HepG2 (cell line): ENCODE data around the gene HOXA5. TPM values are rescaled to one million over a fixed set of nuclear protein-coding genes. Genes with fewer than 3 reads are reported as not detected.

Experiments used
- ATAC-seq: fragments of 200-7000 bp; cut with Tn5 transposase; 3 replicates; pipeline ENCODE4 v1.9.1; 2020; ENCODE audit warnings: mild to moderate bottlenecking, moderate library complexity
- BruUV-seq: library from RNA; stranded (reverse); fragments of 400-500 nt; replicated peaks from 2 replicates; lab custom pipeline; 2021; lab: Mats Ljungman, UMichigan
- CTCF ChIA-PET: fragments of 300-600 bp; formaldehyde crosslinking; extraction: SDS; loops from one replicate; lab custom pipeline; 2021; ENCODE audit warnings: low total read pairs, inconsistent platforms, low intra/inter-chr PET ratio; lab: Yijun Ruan, JAX
- POLR2A ChIA-PET: fragments of 350-600 bp; sonication (Branson Sonifier 250); formaldehyde crosslinking; loops from one replicate; lab custom pipeline; 2020; ENCODE audit warnings: antibody characterized with exemption, inconsistent platforms; lab: Yijun Ruan, JAX
- DNase-seq: peaks from one replicate; pipeline ENCODE4 v3.0.0-alpha.2; 2015; ENCODE audit warnings: low spot score
- FAIRE-seq: peaks from 3 replicates; lab custom pipeline; 2011; peaks lifted over from hg19 to GRCh38; lab: Jason Lieb, UNC
- H2AFZ ChIP-seq: one replicate; pipeline ENCODE4 v1.6.1; 2011; ENCODE audit warnings: low read length, inconsistent platforms
- H3K27ac ChIP-seq: fragments of 300-600 bp; 3 replicates; pipeline ENCODE4 v1.8.0; 2011; ENCODE audit warnings: mixed run types, mild to moderate bottlenecking, mixed read lengths, low read length, inconsistent platforms; ENCODE audit not compliant: insufficient read depth; ENCODE audit errors: extremely low read length
- H3K27me3 ChIP-seq, 2 experiments: fragments of 200-600 bp in 1 of 2; 2 replicates in 1 of 2; 3 replicates in 1 of 2; pipeline versions ENCODE4 v1.6.0 to v1.8.0; 2011; ENCODE audit warnings: low read length in 2 of 2, mild to moderate bottlenecking in 2 of 2, moderate library complexity in 2 of 2, inconsistent platforms in 1 of 2; ENCODE audit not compliant: insufficient read depth in 2 of 2, control insufficient read depth in 1 of 2
- H3K36me3 ChIP-seq, 2 experiments: fragments of 200-600 bp in 1 of 2; replicated peaks in 1 of 2; 2 replicates in 1 of 2; 3 replicates in 1 of 2; pipeline versions ENCODE4 v1.5.1 to v1.8.0; 2011; ENCODE audit warnings: low read length in 2 of 2, inconsistent platforms in 1 of 2; ENCODE audit not compliant: insufficient read depth in 2 of 2, control insufficient read depth in 1 of 2
- H3K4me1 ChIP-seq: 2 replicates; pipeline ENCODE4 v1.5.1; 2012; ENCODE audit warnings: low read length, inconsistent platforms; ENCODE audit not compliant: insufficient read depth
- H3K4me2 ChIP-seq: 2 replicates; pipeline ENCODE4 v1.6.0; 2011; ENCODE audit warnings: low read depth, low read length, inconsistent platforms
- H3K4me3 ChIP-seq, 3 experiments: fragments of 200-600 bp in 1 of 3; sonication (generic), shearing (Covaris generic) in 1 of 3; replicated peaks in 1 of 3; 2 replicates each; pipeline ENCODE4 v1.5.1; 2011 to 2016; ENCODE audit warnings: low read length in 3 of 3, inconsistent platforms in 2 of 3, low read depth in 2 of 3, mild to moderate bottlenecking in 2 of 3, control low read depth in 1 of 3, mixed read lengths in 1 of 3; ENCODE audit not compliant: insufficient read depth in 1 of 3
- H3K79me2 ChIP-seq: one replicate; pipeline ENCODE4 v1.6.1; 2011; ENCODE audit warnings: low read length, inconsistent platforms; ENCODE audit not compliant: insufficient read depth
- H3K9ac ChIP-seq: 2 replicates; pipeline ENCODE4 v1.6.0; 2011; ENCODE audit warnings: mild to moderate bottlenecking, low read depth, low read length, inconsistent platforms; ENCODE audit not compliant: insufficient read depth
- H3K9me3 ChIP-seq: 2 replicates; pipeline ENCODE4 v1.5.1; 2012; ENCODE audit warnings: mild to moderate bottlenecking, low read length
- H4K20me1 ChIP-seq: 2 replicates; pipeline ENCODE4 v1.6.0; 2011; ENCODE audit warnings: inconsistent platforms, mild to moderate bottlenecking, low read length, moderate library complexity; ENCODE audit not compliant: insufficient read depth
- ARNT2 ChIP-seq: sonication (generic); formaldehyde crosslinking; IDR thresholded peaks from 2 replicates; pipeline ENCODE4 v1.8.0; 2022; ENCODE audit warnings: mild to moderate bottlenecking, low read depth, missing genetic modification reagents, moderate library complexity
- DPF2 ChIP-seq: sonication (generic); formaldehyde crosslinking; IDR thresholded peaks from 2 replicates; pipeline ENCODE4 v1.4.0; 2020; ENCODE audit warnings: mild to moderate bottlenecking, low read depth, missing genetic modification reagents, borderline replicate concordance
- MED8 ChIP-seq: sonication (generic); formaldehyde crosslinking; IDR thresholded peaks from 2 replicates; pipeline ENCODE4 v1.8.1; 2023; ENCODE audit warnings: mild to moderate bottlenecking, missing genetic modification reagents; ENCODE audit not compliant: insufficient replicate concordance
- PAXIP1 ChIP-seq: sonication (generic); formaldehyde crosslinking; conservative IDR thresholded peaks from 2 replicates; pipeline ENCODE4 v1.4.0; 2020; ENCODE audit warnings: mild to moderate bottlenecking, missing genetic modification reagents, moderate library complexity
- PHF8 ChIP-seq: sonication (generic); formaldehyde crosslinking; IDR thresholded peaks from 2 replicates; pipeline ENCODE4 v1.5.0; 2020; ENCODE audit warnings: missing genetic modification reagents
- SAP130 ChIP-seq: IDR thresholded peaks from 2 replicates; pipeline ENCODE4 v1.6.1; 2016; ENCODE audit warnings: low read depth
- ZBTB38 ChIP-seq: sonication (generic); formaldehyde crosslinking; IDR thresholded peaks from 2 replicates; pipeline ENCODE4 v1.5.1; 2020; ENCODE audit warnings: mild to moderate bottlenecking, missing genetic modification reagents
- ZBTB40 ChIP-seq, 2 experiments: fragments of 450-650 bp in 1 of 2; sonication (generic) in 1 of 2; formaldehyde crosslinking in 1 of 2; IDR thresholded peaks; 2 replicates each; pipeline versions ENCODE4 v1.6.1 to v1.8.0; 2016 to 2022; ENCODE audit warnings: antibody characterized with exemption in 1 of 2, mild to moderate bottlenecking in 1 of 2, missing genetic modification reagents in 1 of 2
- ZFP36L2 ChIP-seq: sonication (generic); formaldehyde crosslinking; IDR thresholded peaks from 2 replicates; pipeline ENCODE4 v1.4.0; 2020; ENCODE audit warnings: missing genetic modification reagents
- ZNF674 ChIP-seq: sonication (generic); formaldehyde crosslinking; IDR thresholded peaks from 2 replicates; pipeline ENCODE4 v1.5.0; 2020; ENCODE audit warnings: low read depth, mild to moderate bottlenecking, missing genetic modification reagents
- WGBS: methylation state at CpG from one replicate; pipeline ENCODE4 v1.1.6; 2017; ENCODE audit warnings: low lambda C conversion rate; 5-methylcytosine and 5-hydroxymethylcytosine counted together
- in situ Hi-C: cut with HindIII; loops from 2 replicates; pipeline ENCODE4 v1.10.0; 2017; ENCODE audit warnings: low pct_unique_long_range_greater_than_20kb; ENCODE audit not compliant: extremely low pct_ligation_motif_present
- intact Hi-C: fragments of 100-400 bp; cut with micrococcal nuclease; formaldehyde crosslinking; loops from one replicate; pipeline ENCODE4 v1.10.0; 2022; ENCODE audit not compliant: unreplicated experiment
- polyA plus RNA-seq, 8 experiments: library from polyadenylated mRNA; depleted of rRNA in 3 of 8; stranded (reverse) in 7 of 8; unstranded in 1 of 8; fragments of >200 nt; fragmentation: Illumina TruSeq in 4 of 8; extraction: Trizol in 4 of 8; gene quantifications; 2 replicates each; pipeline versions ENCODE4 v1.2.1 to v1.2.3, GENCODE V29; 2011 to 2016; ENCODE audit warnings: low read depth in 4 of 8, missing spikeins in 1 of 8, mixed read lengths in 1 of 8; ENCODE audit not compliant: insufficient read depth in 1 of 8
- total RNA-seq, 5 experiments: library from RNA; depleted of rRNA; stranded (reverse); fragments of >200 nt; fragmentation: Illumina TruSeq; extraction: Trizol; gene quantifications; 2 replicates each; pipeline ENCODE4 v1.2.3, GENCODE V29; 2016; ENCODE audit warnings: low read depth in 1 of 5

Gene HOXA5
- total and polyA plus RNA-seq, 2 of the 13 experiments (the other 11 are each of a cell fraction or from before 2014, with no cell fraction given) = 3.2 to 3.6 TPM

GRCh38 chr7:27148031-27148755 lies 4.7 kb upstream of the HOXA5 start:
- 76% methylated on average over 28 of the region's 28 CpGs for WGBS
- H3K36me3 ChIP-seq = no peaks in the 10 kb centered on the region; a peak in 2 of 5 replicates
- POLR2A ChIA-PET = interaction anchor here (1.2 kb wide), 1 partner anchor 28 kb away, joined by 3 read pairs; no protein-coding TSS in a partner anchor
- CTCF ChIA-PET = no interaction called here
- intact Hi-C loops = no loop called here
- peak overlapping the region in 2 of 3 experiments; percentile 80 to 88; a peak in 2 of 6 replicates for H3K4me3 ChIP-seq
- no peak for FAIRE-seq
- no peak overlapping the region for H3K27ac ChIP-seq
- no peak for DNase-seq
- peak overlapping the region; percentile 88 for H3K4me2 ChIP-seq
- H3K79me2 ChIP-seq = peaks cover 5% of the 10 kb centered on the region
- BruUV-seq = no TSS peak
- no peaks in the 10 kb centered on the region for H3K9me3 ChIP-seq
- ATAC-seq = no peak
- no peak overlapping the region for H3K9ac ChIP-seq
- no peaks in the 10 kb centered on the region for H4K20me1 ChIP-seq
- peaks cover 36% of the 10 kb centered on the region for H3K4me1 ChIP-seq
- H2AFZ ChIP-seq = no peak overlapping the region
- H3K27me3 ChIP-seq = peaks cover 0 to 20% of the 10 kb centered on the region in 2 experiments; a peak in 3 of 5 replicates
- in situ Hi-C loops = no loop called here
- 0 out of 2 replicates have a peak, but pooled peaks have one; percentile 11 for TF ChIP-seq PHF8 (CRISPR knock-in tag)
- TF ChIP-seq PAXIP1 = no peak
- TF ChIP-seq DPF2 = no peak
- TF ChIP-seq ZNF674 (CRISPR knock-in tag) = no peak
- TF ChIP-seq ZFP36L2 (CRISPR knock-in tag) = no peak
- TF ChIP-seq ARNT2 (CRISPR knock-in tag) = 0 out of 2 replicates have a peak, but pooled peaks have one; percentile 15
- TF ChIP-seq SAP130 (CRISPR knock-in tag) = 0 out of 2 replicates have a peak, but pooled peaks have one; percentile 3
- peak; percentile 83; the same call in 1 of the 2 replicates for TF ChIP-seq ZBTB38 (CRISPR knock-in tag)
- no peak for TF ChIP-seq ZBTB40 (IDR thresholded peaks at IDR 0.05)
- no peak for TF ChIP-seq ZBTB40 (CRISPR knock-in tag; IDR thresholded peaks at IDR 0.05)
- TF ChIP-seq MED8 (CRISPR knock-in tag) = peak; percentile 13
